GM23338 (cell line): ENCODE measurements around the gene PLCD4. TPM values are rescaled to one million over a fixed set of nuclear protein-coding genes. Genes with fewer than 3 reads are reported as not detected.

ENCODE experiments used
- ATAC-seq: fragments of 200-7000 bp; cut with Tn5 transposase; 3 replicates; pipeline ENCODE4 v1.9.1; 2020
- DNase-seq: peaks from one replicate; pipeline ENCODE4 v3.0.0-alpha.2; 2015; ENCODE audit warnings: low spot score
- H2AFZ ChIP-seq: fragments of 200-600 bp; sonication (generic); 2 replicates; pipeline ENCODE4 v1.8.0; 2016; ENCODE audit warnings: antibody characterized with exemption, mild to moderate bottlenecking, moderate library complexity
- H3F3A ChIP-seq: fragments of 200-600 bp; sonication (generic); replicated peaks from 2 replicates; pipeline ENCODE4 v1.8.0; 2017; ENCODE audit warnings: antibody characterized with exemption, mixed run types, low read depth
- H3K27ac ChIP-seq: fragments of 200-600 bp; sonication (generic); 2 replicates; pipeline ENCODE4 v1.6.1; 2016; ENCODE audit warnings: low read depth
- H3K27me3 ChIP-seq: fragments of 200-600 bp; sonication (generic); 2 replicates; pipeline ENCODE4 v1.8.0; 2016; ENCODE audit warnings: mild to moderate bottlenecking, mixed run types, moderate library complexity; ENCODE audit not compliant: insufficient read depth
- H3K36me3 ChIP-seq: fragments of 200-600 bp; sonication (generic); 2 replicates; pipeline ENCODE4 v1.8.0; 2016; ENCODE audit warnings: mild to moderate bottlenecking; ENCODE audit not compliant: insufficient read depth
- H3K4me1 ChIP-seq: fragments of 200-600 bp; sonication (generic); 2 replicates; pipeline ENCODE4 v1.8.0; 2016; ENCODE audit warnings: mild to moderate bottlenecking, moderate library complexity; ENCODE audit not compliant: insufficient read depth
- H3K4me2 ChIP-seq: fragments of 200-600 bp; sonication (generic); 2 replicates; pipeline ENCODE4 v1.7.1; 2017; ENCODE audit warnings: mixed run types
- H3K4me3 ChIP-seq: fragments of 200-600 bp; sonication (generic); 2 replicates; pipeline ENCODE4 v1.6.1; 2016; ENCODE audit warnings: mixed run types
- H3K79me2 ChIP-seq: fragments of 200-600 bp; sonication (generic); replicated peaks from 2 replicates; pipeline ENCODE4 v1.8.0; 2017; ENCODE audit warnings: mild to moderate bottlenecking; ENCODE audit not compliant: insufficient read depth
- H3K9me2 ChIP-seq: fragments of 200-600 bp; sonication (generic); 2 replicates; pipeline ENCODE4 v1.8.0; 2017; ENCODE audit not compliant: insufficient read depth
- H4K20me1 ChIP-seq: fragments of 200-600 bp; sonication (generic); replicated peaks from 2 replicates; pipeline ENCODE4 v1.8.0; 2017; ENCODE audit warnings: mild to moderate bottlenecking; ENCODE audit not compliant: insufficient read depth
- H3K27ac Mint-ChIP-seq: 2 replicates; pipeline ENCODE4 v1.8.0; 2020; ENCODE audit warnings: inconsistent platforms, mild to moderate bottlenecking, moderate library complexity, mixed read lengths
- H3K27me3 Mint-ChIP-seq: 3 replicates; pipeline ENCODE4 v1.8.0; 2022; ENCODE audit warnings: low read depth, mild to moderate bottlenecking, moderate library complexity, mixed read lengths, inconsistent platforms; ENCODE audit not compliant: insufficient read depth, poor library complexity
- H3K36me3 Mint-ChIP-seq: 3 replicates; pipeline ENCODE4 v1.8.0; 2021; ENCODE audit warnings: low read depth, mild to moderate bottlenecking, inconsistent platforms, moderate library complexity, mixed read lengths
- H3K4me1 Mint-ChIP-seq: 3 replicates; pipeline ENCODE4 v1.8.0; 2020; ENCODE audit warnings: mild to moderate bottlenecking, inconsistent platforms, mixed read lengths
- H3K4me3 Mint-ChIP-seq: 3 replicates; pipeline ENCODE4 v1.8.0; 2021; ENCODE audit warnings: moderate library complexity, mild to moderate bottlenecking, inconsistent platforms, mixed read lengths
- H3K9me3 Mint-ChIP-seq: 3 replicates; pipeline ENCODE4 v1.8.0; 2020; ENCODE audit warnings: moderate library complexity, mild to moderate bottlenecking, inconsistent platforms, mixed read lengths
- CREB1 ChIP-seq: fragments of 250-450 bp; sonication (Bioruptor Pico); IDR thresholded peaks from 2 replicates; pipeline ENCODE4 v1.5.0; 2020; ENCODE audit warnings: low read depth, mild to moderate bottlenecking, moderate library complexity
- EZH2 ChIP-seq: fragments of 200-600 bp; sonication (generic); IDR thresholded peaks from one replicate; pipeline ENCODE4 v1.8.0; 2017; ENCODE audit warnings: antibody characterized with exemption, mild to moderate bottlenecking, low read depth; ENCODE audit not compliant: unreplicated experiment
- EZH2phosphoT487 ChIP-seq: fragments of 200-600 bp; sonication (generic); IDR thresholded peaks from one replicate; pipeline ENCODE4 v1.8.1; 2018; ENCODE audit warnings: antibody characterized with exemption; ENCODE audit not compliant: unreplicated experiment
- JUNB ChIP-seq: IDR thresholded peaks from one replicate; pipeline ENCODE4 v1.6.1; 2016; ENCODE audit warnings: antibody characterized with exemption; ENCODE audit not compliant: unreplicated experiment
- NANOG ChIP-seq: IDR thresholded peaks from 2 replicates; pipeline ENCODE4 v1.6.1; 2016; ENCODE audit warnings: antibody characterized with exemption, borderline replicate concordance
- POLR2AphosphoS5 ChIP-seq: IDR thresholded peaks from 2 replicates; pipeline ENCODE4 v1.6.1; 2016; ENCODE audit warnings: antibody characterized with exemption, low read depth
- STAT1 ChIP-seq: IDR thresholded peaks from one replicate; pipeline ENCODE4 v1.6.1; 2016; ENCODE audit warnings: antibody characterized with exemption; ENCODE audit not compliant: unreplicated experiment
- ZNF114 ChIP-seq: fragments of 250-450 bp; sonication (Bioruptor Pico); IDR thresholded peaks from 2 replicates; pipeline ENCODE4 v1.5.0; 2020; ENCODE audit warnings: mild to moderate bottlenecking, moderate library complexity
- ZNF331 ChIP-seq: fragments of 250-450 bp; sonication (Bioruptor Pico); IDR thresholded peaks from 2 replicates; pipeline ENCODE4 v1.5.0; 2020; ENCODE audit warnings: low read depth, mild to moderate bottlenecking, moderate library complexity
- polyA plus RNA-seq: library from polyadenylated mRNA; unstranded; fragments of >200 nt; fragmentation: Nextera tagmentation; extraction: Ambion mirVana; gene quantifications from 2 replicates; pipeline ENCODE4 v1.2.1, GENCODE V29; 2016
- total RNA-seq: library from RNA; depleted of rRNA; stranded (reverse); fragments of >200 nt; shearing (Covaris generic); gene quantifications from 2 replicates; pipeline ENCODE4 v1.2.3, GENCODE V29; 2014
- TF ChIP-seq, protein P1 (sequence below): fragments of 250-450 bp; sonication (Bioruptor Pico); IDR thresholded peaks from 2 replicates; pipeline ENCODE4 v1.5.0; 2020; ENCODE audit warnings: mild to moderate bottlenecking, moderate library complexity
- TF ChIP-seq, protein P2 (sequence below): IDR thresholded peaks from 2 replicates; pipeline ENCODE4 v1.6.1; 2016; ENCODE audit warnings: antibody characterized with exemption
- TF ChIP-seq, protein P3 (sequence below), 2 experiments: fragments of 200-600 bp in 1 of 2; sonication (generic) in 1 of 2; conservative IDR thresholded peaks; 2 replicates each; pipeline versions ENCODE4 v1.5.1 to v1.6.1; 2016 to 2017; ENCODE audit warnings: antibody characterized with exemption in 2 of 2, low read depth in 2 of 2, mild to moderate bottlenecking in 2 of 2, moderate library complexity in 1 of 2
- TF ChIP-seq, protein P4 (sequence below): IDR thresholded peaks from one replicate; pipeline ENCODE4 v1.6.1; 2018; ENCODE audit warnings: antibody characterized with exemption; ENCODE audit not compliant: unreplicated experiment

PLCD4 gene
- total and polyA plus RNA-seq, 2 experiments from 2014 or later: 0.80 to 1.3 TPM

DNA sequence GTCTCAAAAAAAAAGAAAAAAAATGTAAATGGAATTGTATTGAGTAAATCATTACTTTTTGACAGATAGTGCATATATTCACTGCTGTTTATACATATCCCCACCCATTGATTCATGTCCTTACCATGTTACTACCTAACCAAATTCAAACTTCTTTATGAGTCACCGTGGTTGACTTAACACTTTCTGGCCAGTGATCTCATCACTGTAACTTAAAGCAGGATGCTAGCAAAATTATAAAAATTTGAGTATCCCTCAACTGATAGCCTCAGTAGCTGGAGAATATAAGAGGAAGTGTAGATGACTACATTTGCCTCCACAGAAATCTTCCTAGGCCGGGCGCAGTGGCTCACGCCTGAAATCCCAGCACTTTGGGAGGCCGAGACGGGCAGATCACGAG is 25.6 kb upstream of the PLCD4 start:
- Mint-ChIP-seq H3K4me1 (peaks cover 19% of the 10 kb centered on the region), H3K4me3 (no peak overlapping the region), H3K36me3 (peaks cover 63% of the 10 kb centered on the region), H3K27ac (no peak overlapping the region), H3K9me3 (no peaks in the 10 kb centered on the region), H3K27me3 (peaks cover 2% of the 10 kb centered on the region)
- Histone ChIP-seq H3K79me2 (peaks cover 64% of the 10 kb centered on the region), H3K27me3 (no peaks in the 10 kb centered on the region), H3K36me3 (peaks cover 45% of the 10 kb centered on the region), H3K4me1 (peaks cover 26% of the 10 kb centered on the region), H3K27ac (no peak overlapping the region), H2AFZ (no peak overlapping the region), H3K4me3 (no peak overlapping the region), H4K20me1 (peaks cover 33% of the 10 kb centered on the region), H3F3A (no peaks in the 10 kb centered on the region), H3K4me2 (no peak overlapping the region), H3K9me2 (no peaks in the 10 kb centered on the region)
- DNase-seq (no peak), ATAC-seq (no peak)
- TF ChIP-seq EZH2phosphoT487 (no peak), NANOG (no peak), ZNF114 (CRISPR knock-in tag) (no peak), POLR2AphosphoS5 (no peak), JUNB (no peak), CREB1 (CRISPR knock-in tag) (no peak), ZNF331 (CRISPR knock-in tag) (no peak), STAT1 (no peak), EZH2 (no peak)
- TF ChIP-seq, protein P1, sequence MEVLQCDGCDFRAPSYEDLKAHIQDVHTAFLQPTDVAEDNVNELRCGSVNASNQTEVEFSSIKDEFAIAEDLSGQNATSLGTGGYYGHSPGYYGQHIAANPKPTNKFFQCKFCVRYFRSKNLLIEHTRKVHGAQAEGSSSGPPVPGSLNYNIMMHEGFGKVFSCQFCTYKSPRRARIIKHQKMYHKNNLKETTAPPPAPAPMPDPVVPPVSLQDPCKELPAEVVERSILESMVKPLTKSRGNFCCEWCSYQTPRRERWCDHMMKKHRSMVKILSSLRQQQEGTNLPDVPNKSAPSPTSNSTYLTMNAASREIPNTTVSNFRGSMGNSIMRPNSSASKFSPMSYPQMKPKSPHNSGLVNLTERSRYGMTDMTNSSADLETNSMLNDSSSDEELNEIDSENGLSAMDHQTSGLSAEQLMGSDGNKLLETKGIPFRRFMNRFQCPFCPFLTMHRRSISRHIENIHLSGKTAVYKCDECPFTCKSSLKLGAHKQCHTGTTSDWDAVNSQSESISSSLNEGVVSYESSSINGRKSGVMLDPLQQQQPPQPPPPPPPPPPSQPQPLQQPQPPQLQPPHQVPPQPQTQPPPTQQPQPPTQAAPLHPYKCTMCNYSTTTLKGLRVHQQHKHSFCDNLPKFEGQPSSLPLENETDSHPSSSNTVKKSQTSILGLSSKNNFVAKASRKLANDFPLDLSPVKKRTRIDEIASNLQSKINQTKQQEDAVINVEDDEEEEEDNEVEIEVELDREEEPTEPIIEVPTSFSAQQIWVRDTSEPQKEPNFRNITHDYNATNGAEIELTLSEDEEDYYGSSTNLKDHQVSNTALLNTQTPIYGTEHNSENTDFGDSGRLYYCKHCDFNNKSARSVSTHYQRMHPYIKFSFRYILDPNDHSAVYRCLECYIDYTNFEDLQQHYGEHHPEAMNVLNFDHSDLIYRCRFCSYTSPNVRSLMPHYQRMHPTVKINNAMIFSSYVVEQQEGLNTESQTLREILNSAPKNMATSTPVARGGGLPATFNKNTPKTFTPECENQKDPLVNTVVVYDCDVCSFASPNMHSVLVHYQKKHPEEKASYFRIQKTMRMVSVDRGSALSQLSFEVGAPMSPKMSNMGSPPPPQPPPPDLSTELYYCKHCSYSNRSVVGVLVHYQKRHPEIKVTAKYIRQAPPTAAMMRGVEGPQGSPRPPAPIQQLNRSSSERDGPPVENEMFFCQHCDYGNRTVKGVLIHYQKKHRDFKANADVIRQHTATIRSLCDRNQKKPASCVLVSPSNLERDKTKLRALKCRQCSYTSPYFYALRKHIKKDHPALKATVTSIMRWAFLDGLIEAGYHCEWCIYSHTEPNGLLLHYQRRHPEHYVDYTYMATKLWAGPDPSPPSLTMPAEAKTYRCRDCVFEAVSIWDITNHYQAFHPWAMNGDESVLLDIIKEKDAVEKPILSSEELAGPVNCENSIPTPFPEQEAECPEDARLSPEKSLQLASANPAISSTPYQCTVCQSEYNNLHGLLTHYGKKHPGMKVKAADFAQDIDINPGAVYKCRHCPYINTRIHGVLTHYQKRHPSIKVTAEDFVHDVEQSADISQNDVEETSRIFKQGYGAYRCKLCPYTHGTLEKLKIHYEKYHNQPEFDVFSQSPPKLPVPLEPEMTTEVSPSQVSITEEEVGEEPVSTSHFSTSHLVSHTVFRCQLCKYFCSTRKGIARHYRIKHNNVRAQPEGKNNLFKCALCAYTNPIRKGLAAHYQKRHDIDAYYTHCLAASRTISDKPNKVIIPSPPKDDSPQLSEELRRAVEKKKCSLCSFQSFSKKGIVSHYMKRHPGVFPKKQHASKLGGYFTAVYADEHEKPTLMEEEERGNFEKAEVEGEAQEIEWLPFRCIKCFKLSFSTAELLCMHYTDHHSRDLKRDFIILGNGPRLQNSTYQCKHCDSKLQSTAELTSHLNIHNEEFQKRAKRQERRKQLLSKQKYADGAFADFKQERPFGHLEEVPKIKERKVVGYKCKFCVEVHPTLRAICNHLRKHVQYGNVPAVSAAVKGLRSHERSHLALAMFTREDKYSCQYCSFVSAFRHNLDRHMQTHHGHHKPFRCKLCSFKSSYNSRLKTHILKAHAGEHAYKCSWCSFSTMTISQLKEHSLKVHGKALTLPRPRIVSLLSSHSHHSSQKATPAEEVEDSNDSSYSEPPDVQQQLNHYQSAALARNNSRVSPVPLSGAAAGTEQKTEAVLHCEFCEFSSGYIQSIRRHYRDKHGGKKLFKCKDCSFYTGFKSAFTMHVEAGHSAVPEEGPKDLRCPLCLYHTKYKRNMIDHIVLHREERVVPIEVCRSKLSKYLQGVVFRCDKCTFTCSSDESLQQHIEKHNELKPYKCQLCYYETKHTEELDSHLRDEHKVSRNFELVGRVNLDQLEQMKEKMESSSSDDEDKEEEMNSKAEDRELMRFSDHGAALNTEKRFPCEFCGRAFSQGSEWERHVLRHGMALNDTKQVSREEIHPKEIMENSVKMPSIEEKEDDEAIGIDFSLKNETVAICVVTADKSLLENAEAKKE (CRISPR knock-in tag): no peak
- TF ChIP-seq, protein P2, sequence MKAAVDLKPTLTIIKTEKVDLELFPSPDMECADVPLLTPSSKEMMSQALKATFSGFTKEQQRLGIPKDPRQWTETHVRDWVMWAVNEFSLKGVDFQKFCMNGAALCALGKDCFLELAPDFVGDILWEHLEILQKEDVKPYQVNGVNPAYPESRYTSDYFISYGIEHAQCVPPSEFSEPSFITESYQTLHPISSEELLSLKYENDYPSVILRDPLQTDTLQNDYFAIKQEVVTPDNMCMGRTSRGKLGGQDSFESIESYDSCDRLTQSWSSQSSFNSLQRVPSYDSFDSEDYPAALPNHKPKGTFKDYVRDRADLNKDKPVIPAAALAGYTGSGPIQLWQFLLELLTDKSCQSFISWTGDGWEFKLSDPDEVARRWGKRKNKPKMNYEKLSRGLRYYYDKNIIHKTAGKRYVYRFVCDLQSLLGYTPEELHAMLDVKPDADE: no peak
- TF ChIP-seq, protein P3, sequence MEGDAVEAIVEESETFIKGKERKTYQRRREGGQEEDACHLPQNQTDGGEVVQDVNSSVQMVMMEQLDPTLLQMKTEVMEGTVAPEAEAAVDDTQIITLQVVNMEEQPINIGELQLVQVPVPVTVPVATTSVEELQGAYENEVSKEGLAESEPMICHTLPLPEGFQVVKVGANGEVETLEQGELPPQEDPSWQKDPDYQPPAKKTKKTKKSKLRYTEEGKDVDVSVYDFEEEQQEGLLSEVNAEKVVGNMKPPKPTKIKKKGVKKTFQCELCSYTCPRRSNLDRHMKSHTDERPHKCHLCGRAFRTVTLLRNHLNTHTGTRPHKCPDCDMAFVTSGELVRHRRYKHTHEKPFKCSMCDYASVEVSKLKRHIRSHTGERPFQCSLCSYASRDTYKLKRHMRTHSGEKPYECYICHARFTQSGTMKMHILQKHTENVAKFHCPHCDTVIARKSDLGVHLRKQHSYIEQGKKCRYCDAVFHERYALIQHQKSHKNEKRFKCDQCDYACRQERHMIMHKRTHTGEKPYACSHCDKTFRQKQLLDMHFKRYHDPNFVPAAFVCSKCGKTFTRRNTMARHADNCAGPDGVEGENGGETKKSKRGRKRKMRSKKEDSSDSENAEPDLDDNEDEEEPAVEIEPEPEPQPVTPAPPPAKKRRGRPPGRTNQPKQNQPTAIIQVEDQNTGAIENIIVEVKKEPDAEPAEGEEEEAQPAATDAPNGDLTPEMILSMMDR (conservative IDR thresholded peaks at IDR 0.05; ENCODE audit: low read depth in 2 of 2): no peak
- TF ChIP-seq, protein P4, sequence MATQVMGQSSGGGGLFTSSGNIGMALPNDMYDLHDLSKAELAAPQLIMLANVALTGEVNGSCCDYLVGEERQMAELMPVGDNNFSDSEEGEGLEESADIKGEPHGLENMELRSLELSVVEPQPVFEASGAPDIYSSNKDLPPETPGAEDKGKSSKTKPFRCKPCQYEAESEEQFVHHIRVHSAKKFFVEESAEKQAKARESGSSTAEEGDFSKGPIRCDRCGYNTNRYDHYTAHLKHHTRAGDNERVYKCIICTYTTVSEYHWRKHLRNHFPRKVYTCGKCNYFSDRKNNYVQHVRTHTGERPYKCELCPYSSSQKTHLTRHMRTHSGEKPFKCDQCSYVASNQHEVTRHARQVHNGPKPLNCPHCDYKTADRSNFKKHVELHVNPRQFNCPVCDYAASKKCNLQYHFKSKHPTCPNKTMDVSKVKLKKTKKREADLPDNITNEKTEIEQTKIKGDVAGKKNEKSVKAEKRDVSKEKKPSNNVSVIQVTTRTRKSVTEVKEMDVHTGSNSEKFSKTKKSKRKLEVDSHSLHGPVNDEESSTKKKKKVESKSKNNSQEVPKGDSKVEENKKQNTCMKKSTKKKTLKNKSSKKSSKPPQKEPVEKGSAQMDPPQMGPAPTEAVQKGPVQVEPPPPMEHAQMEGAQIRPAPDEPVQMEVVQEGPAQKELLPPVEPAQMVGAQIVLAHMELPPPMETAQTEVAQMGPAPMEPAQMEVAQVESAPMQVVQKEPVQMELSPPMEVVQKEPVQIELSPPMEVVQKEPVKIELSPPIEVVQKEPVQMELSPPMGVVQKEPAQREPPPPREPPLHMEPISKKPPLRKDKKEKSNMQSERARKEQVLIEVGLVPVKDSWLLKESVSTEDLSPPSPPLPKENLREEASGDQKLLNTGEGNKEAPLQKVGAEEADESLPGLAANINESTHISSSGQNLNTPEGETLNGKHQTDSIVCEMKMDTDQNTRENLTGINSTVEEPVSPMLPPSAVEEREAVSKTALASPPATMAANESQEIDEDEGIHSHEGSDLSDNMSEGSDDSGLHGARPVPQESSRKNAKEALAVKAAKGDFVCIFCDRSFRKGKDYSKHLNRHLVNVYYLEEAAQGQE: no peak
